NOMO-1 treated with dmso at 0.1 percent for 144 hours (cell line): ENCODE measurements around the gene DHFR2.

ENCODE experiments used
- DNase-seq: peaks from one replicate; lab custom pipeline; 2025; ENCODE audit not compliant: unreplicated experiment; lab: John Stamatoyannopoulos, UW

DHFR2 gene

GRCh38 chr3:94008253-94008652, 54.5 kb downstream of the DHFR2 start:
- no peak for DNase-seq
